ENCODE measurements around the gene B3GNT8.
"Not testable (repeated sequence)": the region's sequence is repeated elsewhere in the genome, so short reads cannot be mapped to it uniquely, and the experiment has no call there.

Gene B3GNT8

GRCh38 chr19:41436674-41436951 is 9.4 kb upstream of the B3GNT8 start:
- no peaks in the 10 kb centered on the region for H3K27me3 ChIP-seq
- H3K27ac ChIP-seq: no peak overlapping the region
- peaks cover 4% of the 10 kb centered on the region; the same call in 1 of the 2 replicates for H4K20me1 ChIP-seq
- H3K4me2 ChIP-seq: no peak overlapping the region
- peaks cover 30% of the 10 kb centered on the region for H3K4me1 ChIP-seq
- no peak overlapping the region for H3K9ac ChIP-seq
- H3K9me3 ChIP-seq: no peaks in the 10 kb centered on the region
- peaks cover 42% of the 10 kb centered on the region for H3K36me3 ChIP-seq
- no peak overlapping the region for H3K4me3 ChIP-seq
- TF ChIP-seq Cebpa-rat (IDR thresholded peaks at IDR 0.05): no peak

GRCh38 chr19:41435936-41436673 is 8.9 kb upstream of the B3GNT8 start:
- Histone ChIP-seq H3K4me3 (no peak overlapping the region), H3K9me3 (no peaks in the 10 kb centered on the region), H3K36me3 (peaks cover 43% of the 10 kb centered on the region), H3K9ac (no peak overlapping the region), H3K27ac (no peak overlapping the region), H3K27me3 (no peaks in the 10 kb centered on the region), H3K4me1 (peaks cover 35% of the 10 kb centered on the region), H4K20me1 (peaks cover 9% of the 10 kb centered on the region; the same call in 1 of the 2 replicates), H3K4me2 (no peak overlapping the region)
- no peak for TF ChIP-seq Cebpa-rat (IDR thresholded peaks at IDR 0.05)

- H3K4me3 ChIP-seq, H4K20me1 ChIP-seq, H3K9me3 ChIP-seq, H3K27me3 ChIP-seq, H3K4me2 ChIP-seq, H3K27ac ChIP-seq, H3K9ac ChIP-seq: not testable (repeated sequence)
- peaks cover 46% of the 10 kb centered on the region for H3K36me3 ChIP-seq
- H3K4me1 ChIP-seq: peaks cover 41% of the 10 kb centered on the region
These were observed 8.2 kb upstream of the B3GNT8 start for GRCh38 chr19:41435376-41435775.

GRCh38 chr19:41434450-41434849 is 7.3 kb upstream of the B3GNT8 start:
- Histone ChIP-seq H3K4me3 (no peak overlapping the region), H3K9me3 (no peaks in the 10 kb centered on the region), H4K20me1 (peaks cover 9% of the 10 kb centered on the region; the same call in 1 of the 2 replicates), H3K27ac (no peak overlapping the region), H3K27me3 (no peaks in the 10 kb centered on the region), H3K9ac (no peak overlapping the region), H3K4me1 (peaks cover 42% of the 10 kb centered on the region), H3K36me3 (peaks cover 51% of the 10 kb centered on the region), H3K4me2 (peak overlapping the region; percentile 2; the same call in 1 of the 2 replicates)
- TF ChIP-seq Cebpa-rat (IDR thresholded peaks at IDR 0.05): no peak

GRCh38 chr19:41433171-41433570 is 6.0 kb upstream of the B3GNT8 start:
- no peak overlapping the region for H3K4me3 ChIP-seq
- H3K27me3 ChIP-seq: no peaks in the 10 kb centered on the region
- H3K9me3 ChIP-seq: no peaks in the 10 kb centered on the region
- peaks cover 43% of the 10 kb centered on the region for H3K4me1 ChIP-seq
- H3K36me3 ChIP-seq: peaks cover 55% of the 10 kb centered on the region
- H3K4me2 ChIP-seq: no peak overlapping the region
- H3K27ac ChIP-seq: no peak overlapping the region
- H3K9ac ChIP-seq: no peak overlapping the region
- peaks cover 9% of the 10 kb centered on the region; the same call in 1 of the 2 replicates for H4K20me1 ChIP-seq
- TF ChIP-seq Cebpa-rat (IDR thresholded peaks at IDR 0.05): no peak

- peak overlapping the region; percentile 70 for H3K27ac ChIP-seq
- peak overlapping the region; percentile 0; the same call in 1 of the 2 replicates for H3K9ac ChIP-seq
- no peaks in the 10 kb centered on the region for H3K9me3 ChIP-seq
- TF ChIP-seq Cebpa-rat (IDR thresholded peaks at IDR 0.05): no peak
- H3K27me3 ChIP-seq: no peaks in the 10 kb centered on the region
- H3K36me3 ChIP-seq: peaks cover 47% of the 10 kb centered on the region
- no peak overlapping the region for H3K4me3 ChIP-seq
- peaks cover 9% of the 10 kb centered on the region; the same call in 1 of the 2 replicates for H4K20me1 ChIP-seq
- peak overlapping the region; percentile 43 for H3K4me2 ChIP-seq
- H3K4me1 ChIP-seq: peaks cover 53% of the 10 kb centered on the region
These were observed 4.5 kb upstream of the B3GNT8 start for GRCh38 chr19:41431426-41432386.

- peak overlapping the region; percentile 43 for H3K4me2 ChIP-seq
- H3K9ac ChIP-seq: peak overlapping the region; percentile 0; the same call in 1 of the 2 replicates
- H3K27me3 ChIP-seq: no peaks in the 10 kb centered on the region
- no peak for TF ChIP-seq Cebpa-rat (IDR thresholded peaks at IDR 0.05)
- peaks cover 46% of the 10 kb centered on the region for H3K36me3 ChIP-seq
- no peak overlapping the region for H3K4me3 ChIP-seq
- H4K20me1 ChIP-seq: peaks cover 9% of the 10 kb centered on the region; the same call in 1 of the 2 replicates
- H3K4me1 ChIP-seq: peaks cover 56% of the 10 kb centered on the region
- no peaks in the 10 kb centered on the region for H3K9me3 ChIP-seq
- peak overlapping the region; percentile 70 for H3K27ac ChIP-seq
These were observed 3.7 kb upstream of the B3GNT8 start for GRCh38 chr19:41430922-41431321.

GRCh38 chr19:41428481-41428859 is 1.3 kb upstream of the B3GNT8 start:
- Histone ChIP-seq H3K36me3 (peaks cover 65% of the 10 kb centered on the region), H3K9ac (peak overlapping the region; percentile 69), H4K20me1 (peaks cover 9% of the 10 kb centered on the region; the same call in 1 of the 2 replicates), H3K9me3 (no peaks in the 10 kb centered on the region), H3K4me3 (peak overlapping the region; percentile 56), H3K27me3 (no peaks in the 10 kb centered on the region), H3K27ac (peak overlapping the region; percentile 80), H3K4me1 (peaks cover 47% of the 10 kb centered on the region), H3K4me2 (peak overlapping the region; percentile 87)
- no peak for TF ChIP-seq Cebpa-rat (IDR thresholded peaks at IDR 0.05)

GRCh38 chr19:41427647-41428480 is 690 bp upstream of the B3GNT8 start:
- Histone ChIP-seq H3K9me3 (no peaks in the 10 kb centered on the region), H3K9ac (peak overlapping the region; percentile 69), H4K20me1 (peaks cover 9% of the 10 kb centered on the region; the same call in 1 of the 2 replicates), H3K27ac (peak overlapping the region; percentile 80), H3K36me3 (peaks cover 65% of the 10 kb centered on the region), H3K4me1 (peaks cover 47% of the 10 kb centered on the region), H3K4me3 (peak overlapping the region; percentile 56), H3K27me3 (no peaks in the 10 kb centered on the region), H3K4me2 (peak overlapping the region; percentile 87)
- no peak for TF ChIP-seq Cebpa-rat (IDR thresholded peaks at IDR 0.05)

All from BLaER1 (cell line).